Endothelial cell of umbilical vein (primary cell): Measurements from ENCODE around the gene FOXC1.

Experiments
- EZH2 ChIP-seq: IDR thresholded peaks from 2 replicates; pipeline ENCODE4 v1.6.1; 2012; ENCODE audit warnings: borderline replicate concordance, low read depth, mild to moderate bottlenecking, moderate library complexity, low read length, inconsistent platforms; ENCODE audit not compliant: severe bottlenecking
- GATA2 ChIP-seq: IDR thresholded peaks from 2 replicates; pipeline ENCODE4 v1.7.0; 2011; ENCODE audit warnings: low read depth, mild to moderate bottlenecking, moderate library complexity, mixed read lengths, low read length; ENCODE audit not compliant: insufficient read length, insufficient read depth
- JUN ChIP-seq: IDR thresholded peaks from 2 replicates; pipeline ENCODE4 v1.6.1; 2011; ENCODE audit warnings: borderline replicate concordance, low read depth; ENCODE audit not compliant: insufficient read length, insufficient read depth
- MYC ChIP-seq: IDR thresholded peaks from one replicate; pipeline ENCODE4 v1.6.1; 2011; ENCODE audit warnings: mild to moderate bottlenecking, low read depth, low read length
- POLR2A ChIP-seq: IDR thresholded peaks from 2 replicates; pipeline ENCODE4 v1.6.1; 2012; ENCODE audit warnings: low read depth, mild to moderate bottlenecking, control low read depth, low read length
- POLR2AphosphoS5 ChIP-seq: IDR thresholded peaks from 2 replicates; pipeline ENCODE4 v1.6.1; 2012; ENCODE audit warnings: low read depth, mild to moderate bottlenecking, control low read depth, low read length, moderate library complexity; ENCODE audit not compliant: insufficient read depth
- TF ChIP-seq, protein P1 (sequence below), 2 donors: IDR thresholded peaks; 1 replicate in 1 of 2; 2 replicates in 1 of 2; pipeline ENCODE4 v1.5.1; 2011; ENCODE audit warnings: low read length in 2 of 2, mild to moderate bottlenecking in 2 of 2, moderate library complexity in 2 of 2, control low read depth in 1 of 2, inconsistent platforms in 1 of 2, low read depth in 1 of 2; ENCODE audit not compliant: insufficient read depth in 1 of 2; ENCODE audit errors: extremely low read depth in 1 of 2
- TF ChIP-seq, protein P2 (sequence below): IDR thresholded peaks from 2 replicates; pipeline ENCODE4 v1.6.1; 2011; ENCODE audit not compliant: insufficient read depth, insufficient read length

DNA sequence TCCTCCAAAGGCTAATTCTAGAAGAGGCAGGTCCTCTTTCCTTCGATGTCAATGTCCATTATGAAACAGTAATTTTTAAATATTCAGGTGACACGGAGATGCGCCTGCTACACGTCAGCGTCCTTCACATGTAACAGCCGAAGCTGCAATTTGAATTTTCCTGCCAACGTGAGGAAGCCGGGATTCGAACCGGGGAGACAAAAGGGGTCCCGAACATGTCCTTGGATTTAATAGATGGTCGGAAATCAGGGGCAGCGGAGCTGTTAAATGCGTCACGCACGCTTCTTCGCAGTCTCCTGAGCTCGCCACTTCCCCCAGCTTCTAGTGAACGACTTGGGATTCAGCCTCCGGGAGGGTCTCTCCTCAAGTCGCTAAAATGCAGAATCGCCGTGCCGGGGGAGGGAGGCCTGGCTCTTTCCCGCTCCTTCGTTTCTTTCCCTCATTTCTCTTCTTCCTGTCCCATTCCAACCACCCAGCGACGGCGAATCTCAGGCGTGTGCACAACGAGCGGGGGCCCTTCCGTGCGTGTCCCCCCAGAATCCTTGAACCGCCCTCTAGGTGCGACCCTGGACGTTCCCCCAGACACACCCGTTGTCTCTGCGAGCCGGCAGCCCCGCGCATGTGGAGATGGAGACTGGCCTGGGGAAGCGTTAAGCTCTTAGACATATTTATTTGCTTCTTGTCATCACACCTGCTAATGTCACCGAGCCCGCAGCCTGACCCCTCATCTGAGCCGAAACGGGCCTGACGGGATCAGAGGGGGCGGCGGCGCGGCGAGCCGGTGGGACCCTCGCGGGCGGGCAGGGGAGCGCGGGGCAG is 1.3 kb upstream of the FOXC1 start:
- TF ChIP-seq POLR2A (no peak), POLR2AphosphoS5 (no peak), EZH2 (peak; percentile 79), JUN (no peak), MYC (no peak), GATA2 (no peak)
- TF ChIP-seq, protein P1, sequence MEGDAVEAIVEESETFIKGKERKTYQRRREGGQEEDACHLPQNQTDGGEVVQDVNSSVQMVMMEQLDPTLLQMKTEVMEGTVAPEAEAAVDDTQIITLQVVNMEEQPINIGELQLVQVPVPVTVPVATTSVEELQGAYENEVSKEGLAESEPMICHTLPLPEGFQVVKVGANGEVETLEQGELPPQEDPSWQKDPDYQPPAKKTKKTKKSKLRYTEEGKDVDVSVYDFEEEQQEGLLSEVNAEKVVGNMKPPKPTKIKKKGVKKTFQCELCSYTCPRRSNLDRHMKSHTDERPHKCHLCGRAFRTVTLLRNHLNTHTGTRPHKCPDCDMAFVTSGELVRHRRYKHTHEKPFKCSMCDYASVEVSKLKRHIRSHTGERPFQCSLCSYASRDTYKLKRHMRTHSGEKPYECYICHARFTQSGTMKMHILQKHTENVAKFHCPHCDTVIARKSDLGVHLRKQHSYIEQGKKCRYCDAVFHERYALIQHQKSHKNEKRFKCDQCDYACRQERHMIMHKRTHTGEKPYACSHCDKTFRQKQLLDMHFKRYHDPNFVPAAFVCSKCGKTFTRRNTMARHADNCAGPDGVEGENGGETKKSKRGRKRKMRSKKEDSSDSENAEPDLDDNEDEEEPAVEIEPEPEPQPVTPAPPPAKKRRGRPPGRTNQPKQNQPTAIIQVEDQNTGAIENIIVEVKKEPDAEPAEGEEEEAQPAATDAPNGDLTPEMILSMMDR (IDR thresholded peaks at IDR 0.05; ENCODE audit: extremely low read depth in 1 of 2, insufficient read depth in 1 of 2, low read depth in 1 of 2, low read length in 2 of 2), result no peak
- TF ChIP-seq, protein P2, sequence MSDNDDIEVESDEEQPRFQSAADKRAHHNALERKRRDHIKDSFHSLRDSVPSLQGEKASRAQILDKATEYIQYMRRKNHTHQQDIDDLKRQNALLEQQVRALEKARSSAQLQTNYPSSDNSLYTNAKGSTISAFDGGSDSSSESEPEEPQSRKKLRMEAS, result no peak
